Body of pancreas (tissue), 4 donors: ENCODE measurements around the gene ACAD10. TPM values are rescaled to one million over a fixed set of nuclear protein-coding genes. Genes with fewer than 3 reads are reported as not detected.

ENCODE experiments used
- ATAC-seq: fragments of 150-250 bp; one replicate; pipeline ENCODE4 v1.9.1; 2016
- DNase-seq, 4 donors: peaks; one replicate each; pipeline ENCODE4 v3.0.0-alpha.2; 2019
- H3K27ac ChIP-seq, 4 donors: fragments of 200-600 bp; sonication (generic); 1 replicate in 3 of 4; 2 replicates in 1 of 4; pipeline versions ENCODE4 v1.5.1 to v1.6.1; 2016 to 2019; ENCODE audit warnings: mild to moderate bottlenecking in 1 of 4, mixed read lengths in 1 of 4, moderate library complexity in 1 of 4
- H3K27me3 ChIP-seq, 2 donors: fragments of 200-600 bp; sonication (generic); one replicate each; pipeline ENCODE4 v1.6.0; 2016; ENCODE audit warnings: mild to moderate bottlenecking in 1 of 2
- H3K36me3 ChIP-seq, 2 donors: fragments of 200-600 bp; sonication (generic); replicated peaks in 1 of 2; 2 replicates each; pipeline ENCODE4 v1.5.1; 2016; ENCODE audit warnings: low read depth in 2 of 2; ENCODE audit not compliant: insufficient read depth in 1 of 2
- H3K4me1 ChIP-seq: fragments of 200-600 bp; sonication (generic); one replicate; pipeline ENCODE4 v1.6.0; 2016
- H3K4me3 ChIP-seq, 2 donors: fragments of 200-600 bp; sonication (generic); 1 replicate in 1 of 2; 2 replicates in 1 of 2; pipeline ENCODE4 v1.5.1; 2016 to 2019
- H3K9me3 ChIP-seq, 3 donors: fragments of 200-600 bp; sonication (generic); 1 replicate in 2 of 3; 2 replicates in 1 of 3; pipeline ENCODE4 v1.5.1; 2016
- POLR2A ChIP-seq, 3 donors: fragments of 450-650 bp; IDR thresholded peaks; one replicate each; pipeline ENCODE4 v1.6.1; 2016; ENCODE audit warnings: antibody characterized with exemption in 3 of 3, mild to moderate bottlenecking in 2 of 3
- WGBS, 2 donors: methylation state at CpG; one replicate each; pipeline ENCODE4 v1.1.5; 2017; 5-methylcytosine and 5-hydroxymethylcytosine counted together
- intact Hi-C: fragments of 100-400 bp; cut with DNase I; formaldehyde crosslinking; loops from one replicate; pipeline ENCODE4 v1.15.1; 2023
- total RNA-seq, 2 donors: library from RNA; depleted of rRNA; stranded (reverse); fragments of >200 nt; gene quantifications; one replicate each; pipeline ENCODE4 v1.1.0, GENCODE V29; 2016
- TF ChIP-seq, protein P1 (sequence below), 7 experiments: fragments of 450-650 bp in 4 of 7; fragments of 200-600 bp in 3 of 7; sonication (generic) in 3 of 7; IDR thresholded peaks; one replicate each; pipeline ENCODE4 v1.5.1; 2016 to 2019; ENCODE audit warnings: antibody characterized with exemption in 7 of 7

Gene ACAD10
- total RNA-seq, 2 donors from 2014 or later: 20.8 to 35.3 TPM

DNA sequence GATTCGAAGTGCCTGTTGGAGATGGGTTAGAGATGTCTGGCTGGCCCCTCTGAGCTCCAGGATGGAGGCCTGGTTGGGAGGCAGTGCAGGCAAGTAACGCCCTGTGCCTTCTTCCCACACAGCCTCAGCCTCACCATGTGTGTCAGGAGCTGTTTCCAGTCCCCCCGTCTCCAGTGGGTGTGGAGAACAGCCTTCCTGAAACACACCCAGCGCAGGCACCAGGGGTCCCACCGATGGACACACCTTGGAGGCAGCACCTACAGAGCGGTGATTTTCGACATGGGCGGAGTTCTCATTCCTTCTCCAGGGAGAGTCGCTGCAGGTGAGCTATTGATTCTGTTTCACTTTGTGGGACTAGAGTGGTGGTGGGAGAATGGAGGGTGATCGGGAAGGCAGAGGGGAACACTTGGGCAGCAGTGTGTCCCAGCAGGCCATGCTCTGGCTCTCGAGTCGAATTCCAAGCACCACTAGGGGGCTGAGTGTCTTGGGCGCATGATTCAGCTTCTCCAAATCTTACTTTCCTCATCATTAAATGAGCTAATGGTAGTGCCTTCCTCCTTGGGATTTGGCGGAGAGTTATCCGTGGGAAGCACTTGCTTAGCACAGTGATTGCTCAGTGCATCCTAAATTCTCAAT lies 6.8 kb downstream of the ACAD10 start:
- Histone ChIP-seq H3K4me1 (no peaks in the 10 kb centered on the region), H3K27me3 (no peaks in the 10 kb centered on the region), H3K4me3 (no peak overlapping the region), H3K9me3 (no peaks in the 10 kb centered on the region), H3K36me3 (peaks cover 0 to 6% of the 10 kb centered on the region in 2 donors), H3K27ac (no peak overlapping the region)
- TF ChIP-seq, protein P1, sequence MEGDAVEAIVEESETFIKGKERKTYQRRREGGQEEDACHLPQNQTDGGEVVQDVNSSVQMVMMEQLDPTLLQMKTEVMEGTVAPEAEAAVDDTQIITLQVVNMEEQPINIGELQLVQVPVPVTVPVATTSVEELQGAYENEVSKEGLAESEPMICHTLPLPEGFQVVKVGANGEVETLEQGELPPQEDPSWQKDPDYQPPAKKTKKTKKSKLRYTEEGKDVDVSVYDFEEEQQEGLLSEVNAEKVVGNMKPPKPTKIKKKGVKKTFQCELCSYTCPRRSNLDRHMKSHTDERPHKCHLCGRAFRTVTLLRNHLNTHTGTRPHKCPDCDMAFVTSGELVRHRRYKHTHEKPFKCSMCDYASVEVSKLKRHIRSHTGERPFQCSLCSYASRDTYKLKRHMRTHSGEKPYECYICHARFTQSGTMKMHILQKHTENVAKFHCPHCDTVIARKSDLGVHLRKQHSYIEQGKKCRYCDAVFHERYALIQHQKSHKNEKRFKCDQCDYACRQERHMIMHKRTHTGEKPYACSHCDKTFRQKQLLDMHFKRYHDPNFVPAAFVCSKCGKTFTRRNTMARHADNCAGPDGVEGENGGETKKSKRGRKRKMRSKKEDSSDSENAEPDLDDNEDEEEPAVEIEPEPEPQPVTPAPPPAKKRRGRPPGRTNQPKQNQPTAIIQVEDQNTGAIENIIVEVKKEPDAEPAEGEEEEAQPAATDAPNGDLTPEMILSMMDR (IDR thresholded peaks at IDR 0.05): no peak
- no peak for TF ChIP-seq POLR2A (IDR thresholded peaks at IDR 0.05)
- intact Hi-C loops: no loop called here
- 87 to 91% methylated on average over 11 to 15 of the region's 15 CpGs for WGBS, 2 donors
- ATAC-seq (no peak), DNase-seq (no peak)

DNA sequence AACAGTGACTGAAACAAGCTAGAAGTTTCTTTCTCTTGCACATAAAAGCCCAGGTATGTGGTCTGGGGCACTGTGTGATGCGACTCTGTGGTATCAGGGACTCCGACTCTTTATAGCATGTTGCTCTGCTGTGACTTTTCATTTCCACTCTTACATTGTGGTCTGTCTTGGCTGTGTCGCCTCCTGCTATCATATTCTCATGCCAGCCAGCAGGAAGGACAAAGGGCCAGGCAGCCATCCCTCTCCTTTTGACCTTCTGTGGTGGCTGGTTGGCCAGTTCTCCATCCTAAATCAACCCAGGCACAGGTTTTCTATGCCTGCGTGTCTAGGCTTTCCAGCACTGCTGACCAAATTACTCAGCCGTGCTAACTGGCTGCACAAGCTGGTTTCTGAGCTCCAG lies 8.0 kb downstream of the ACAD10 start:
- Histone ChIP-seq H3K36me3 (peaks cover 0 to 7% of the 10 kb centered on the region in 2 donors), H3K9me3 (no peaks in the 10 kb centered on the region), H3K27me3 (no peaks in the 10 kb centered on the region), H3K4me3 (no peak overlapping the region), H3K27ac (no peak overlapping the region), H3K4me1 (no peaks in the 10 kb centered on the region)
- ATAC-seq (no peak), DNase-seq (no peak)
- intact Hi-C loops: no loop called here
- 88 to 94% methylated on average over 5 of the region's 5 CpGs for WGBS, 2 donors
- TF ChIP-seq POLR2A (IDR thresholded peaks at IDR 0.05): no peak
- TF ChIP-seq, protein P1 (IDR thresholded peaks at IDR 0.05): no peak

DNA sequence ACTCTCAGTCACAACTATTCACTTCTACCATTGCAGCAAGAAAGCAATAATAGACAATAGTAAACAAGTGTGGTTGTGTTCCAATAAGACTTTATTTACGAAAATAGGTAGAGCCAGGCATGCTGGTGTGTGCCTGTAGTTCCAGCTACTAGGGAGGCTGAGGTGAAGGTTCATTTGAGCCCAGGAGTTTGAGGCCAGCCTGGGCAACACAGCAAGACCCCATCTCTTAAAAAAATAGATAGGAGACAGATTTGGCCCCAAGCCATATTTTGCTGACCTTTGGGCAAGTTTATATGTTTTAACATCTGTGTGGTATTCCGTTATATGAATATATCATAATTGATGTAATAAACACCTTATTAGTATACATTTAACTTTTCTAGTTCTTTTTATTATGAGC lies 14.1 kb downstream of the ACAD10 start:
- WGBS, 2 donors: 91 to 94% methylated on average over 2 of the region's 2 CpGs
- Histone ChIP-seq H3K9me3 (no peaks in the 10 kb centered on the region), H3K27ac (no peak overlapping the region), H3K27me3 (no peaks in the 10 kb centered on the region), H3K4me1 (no peaks in the 10 kb centered on the region), H3K36me3 (peaks cover 0 to 16% of the 10 kb centered on the region in 2 donors), H3K4me3 (no peak overlapping the region)
- ATAC-seq (no peak), DNase-seq (no peak)
- intact Hi-C loops: no loop called here
- TF ChIP-seq, protein P1 (IDR thresholded peaks at IDR 0.05): no peak
- TF ChIP-seq POLR2A (IDR thresholded peaks at IDR 0.05): no peak

DNA sequence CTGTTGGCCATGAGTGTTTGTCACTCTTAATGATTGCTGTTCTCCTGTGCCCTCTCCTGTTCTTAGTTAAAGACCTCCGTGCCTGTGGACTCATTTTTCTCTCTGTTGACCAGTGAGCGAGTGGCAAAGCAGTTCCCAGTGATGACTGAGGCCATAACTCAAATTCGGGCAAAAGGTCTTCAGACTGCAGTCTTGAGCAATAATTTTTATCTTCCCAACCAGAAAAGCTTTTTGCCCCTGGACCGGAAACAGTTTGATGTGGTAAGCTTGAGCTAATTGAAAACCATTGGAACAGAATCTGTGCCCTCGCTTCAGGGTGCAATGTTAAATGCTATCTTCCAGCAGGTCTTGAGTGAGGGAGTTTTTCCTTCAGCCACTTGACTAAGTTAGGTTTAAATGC lies 19.8 kb downstream of the ACAD10 start:
- ATAC-seq (no peak), DNase-seq (no peak)
- H3K4me3 ChIP-seq: no peak overlapping the region
- peaks cover 7 to 16% of the 10 kb centered on the region in 2 donors for H3K36me3 ChIP-seq
- H3K27me3 ChIP-seq: no peaks in the 10 kb centered on the region
- no peaks in the 10 kb centered on the region for H3K9me3 ChIP-seq
- intact Hi-C loops: no loop called here
- 72 to 86% methylated on average over 5 of the region's 5 CpGs for WGBS, 2 donors
- no peak overlapping the region for H3K27ac ChIP-seq
- TF ChIP-seq POLR2A (IDR thresholded peaks at IDR 0.05): no peak
- TF ChIP-seq, protein P1 (IDR thresholded peaks at IDR 0.05): no peak
- no peaks in the 10 kb centered on the region for H3K4me1 ChIP-seq

DNA sequence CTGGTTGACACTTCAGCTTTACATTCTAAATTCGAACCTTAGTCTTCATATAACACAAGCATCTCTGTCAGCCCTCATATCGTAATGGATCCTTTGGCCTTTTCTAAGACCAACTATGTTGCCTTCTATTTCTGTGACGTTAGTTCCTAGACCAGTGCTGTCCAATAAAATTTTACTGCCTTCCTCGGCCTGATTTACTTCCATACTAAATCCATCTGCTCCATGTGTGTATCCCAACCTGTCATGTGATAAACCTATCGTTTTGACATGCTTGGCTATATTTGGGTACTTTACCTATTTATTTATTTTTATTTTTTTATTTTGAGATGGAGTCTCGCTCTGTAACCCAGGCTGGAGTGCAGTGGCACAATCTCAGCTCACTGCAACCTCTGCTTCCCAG lies 20.3 kb downstream of the ACAD10 start:
- intact Hi-C loops: no loop called here
- TF ChIP-seq POLR2A (IDR thresholded peaks at IDR 0.05): no peak
- TF ChIP-seq, protein P1 (IDR thresholded peaks at IDR 0.05): no peak
- peaks cover 7 to 17% of the 10 kb centered on the region in 2 donors for H3K36me3 ChIP-seq
- no peak for DNase-seq
- no peaks in the 10 kb centered on the region for H3K27me3 ChIP-seq
- no peak for ATAC-seq
- 73 to 89% methylated on average over 6 of the region's 6 CpGs for WGBS, 2 donors
- no peaks in the 10 kb centered on the region for H3K4me1 ChIP-seq
- no peak overlapping the region for H3K27ac ChIP-seq
- no peaks in the 10 kb centered on the region for H3K9me3 ChIP-seq
- no peak overlapping the region for H3K4me3 ChIP-seq
